GM21717 (cell line): Measurements from ENCODE around the gene P2RY6.
A peak's percentile ranks its signal among the peaks of the same experiment; 100 is the strongest.

Source experiments
- ATAC-seq: cut with Tn5 transposase; IDR thresholded peaks from one replicate; pipeline ENCODE4 v1.9.1; 2021; ENCODE audit warnings: mild to moderate bottlenecking, moderate library complexity; ENCODE audit not compliant: unreplicated experiment

The P2RY6 gene

DNA sequence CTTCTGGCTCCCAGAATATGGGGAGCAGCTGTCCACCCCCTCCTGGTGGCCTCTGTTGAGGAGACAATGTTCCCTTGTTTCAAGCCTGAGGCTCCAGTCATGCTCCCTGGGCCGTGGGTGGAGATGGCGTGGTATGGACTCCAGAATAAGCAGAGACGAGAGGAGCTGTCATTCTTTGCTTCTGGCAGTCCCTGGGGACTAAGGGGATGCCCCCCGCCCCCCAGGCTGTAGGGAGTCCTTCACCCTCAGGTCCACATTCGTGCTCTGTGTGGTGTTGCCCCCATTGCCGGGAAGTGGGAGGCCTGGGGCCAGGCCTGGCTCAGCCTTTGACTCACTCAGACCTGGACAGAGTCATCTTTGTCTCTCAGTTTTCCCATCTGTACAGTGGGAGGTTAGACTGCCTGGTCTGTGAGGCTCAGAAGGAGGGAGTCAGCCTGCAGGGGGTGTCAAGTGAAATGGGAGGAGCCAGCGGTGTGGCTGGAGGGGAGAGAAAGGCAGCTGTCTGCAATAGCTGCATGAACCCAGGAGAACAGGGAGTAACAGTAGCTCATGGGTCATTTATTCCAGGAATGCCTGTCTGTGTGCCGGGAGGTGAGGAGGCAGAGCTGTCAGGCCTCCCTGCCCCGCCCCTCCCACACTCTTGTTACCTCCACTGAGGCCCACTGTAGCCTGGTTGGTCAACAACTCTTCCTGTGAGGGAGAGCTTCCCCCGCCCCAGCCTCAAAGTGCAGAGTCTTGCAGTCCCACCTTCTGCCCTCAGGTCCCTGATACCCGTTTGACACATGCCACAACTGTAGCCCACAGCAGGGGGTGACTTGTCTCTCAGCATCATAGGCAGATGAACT, 42.2 kb downstream of the P2RY6 start:
- ATAC-seq, result no peak

DNA sequence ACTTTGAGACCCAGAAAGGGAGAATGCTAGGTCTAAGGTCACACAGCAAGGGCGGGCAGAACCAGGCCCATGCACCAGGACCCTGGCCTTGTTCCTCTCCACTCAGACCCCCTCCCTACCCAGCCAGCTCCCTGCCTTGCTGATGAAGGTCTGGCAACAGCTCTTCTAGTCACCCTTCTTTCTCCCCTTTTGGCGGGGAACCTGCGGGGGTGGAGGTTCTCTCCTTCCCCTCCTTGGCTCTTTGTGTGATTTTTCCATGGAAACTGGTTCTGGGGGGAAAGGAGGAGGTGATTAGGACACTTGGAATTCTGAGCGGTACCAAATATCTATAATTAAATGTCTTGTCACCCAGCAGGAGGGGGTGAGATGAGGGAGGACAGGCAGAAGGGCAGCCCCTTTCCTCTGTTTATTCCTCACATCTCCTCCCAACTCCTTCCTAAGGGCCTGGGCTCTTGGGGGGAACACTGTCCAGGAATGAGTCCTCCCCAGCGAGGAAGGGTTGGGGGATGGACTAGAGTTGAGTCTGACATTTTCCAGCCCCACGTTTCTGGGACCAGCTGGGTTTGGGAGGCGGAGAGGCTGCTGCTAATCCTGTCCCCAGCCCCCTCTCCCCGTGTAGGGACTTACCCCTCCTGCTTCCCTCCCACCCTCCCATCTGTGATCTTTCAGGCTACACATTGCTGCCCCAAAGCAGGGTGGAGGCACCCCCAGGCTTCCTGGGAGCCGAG, 43.3 kb downstream of the P2RY6 start:
- ATAC-seq, result no peak

DNA sequence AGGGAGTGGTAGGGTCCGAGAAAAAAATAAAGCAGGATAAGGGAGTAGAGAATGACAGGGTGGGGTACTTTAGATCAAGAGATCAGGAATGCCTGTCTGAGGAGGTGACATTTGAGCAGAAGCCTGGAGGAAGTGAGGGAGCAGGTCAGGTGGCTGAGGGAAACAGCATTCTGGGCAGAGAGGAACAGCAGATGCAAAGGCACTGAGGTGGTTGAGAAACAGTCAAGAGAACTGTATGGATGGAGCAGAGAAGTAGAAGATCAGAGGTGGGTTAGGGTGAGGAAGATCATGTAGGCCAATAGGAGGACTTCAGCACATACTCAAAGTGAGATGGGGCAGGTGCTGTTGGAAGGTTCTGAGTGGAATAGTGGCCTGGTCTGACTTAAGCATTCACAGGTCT, 44.3 kb downstream of the P2RY6 start:
- no peak for ATAC-seq

DNA sequence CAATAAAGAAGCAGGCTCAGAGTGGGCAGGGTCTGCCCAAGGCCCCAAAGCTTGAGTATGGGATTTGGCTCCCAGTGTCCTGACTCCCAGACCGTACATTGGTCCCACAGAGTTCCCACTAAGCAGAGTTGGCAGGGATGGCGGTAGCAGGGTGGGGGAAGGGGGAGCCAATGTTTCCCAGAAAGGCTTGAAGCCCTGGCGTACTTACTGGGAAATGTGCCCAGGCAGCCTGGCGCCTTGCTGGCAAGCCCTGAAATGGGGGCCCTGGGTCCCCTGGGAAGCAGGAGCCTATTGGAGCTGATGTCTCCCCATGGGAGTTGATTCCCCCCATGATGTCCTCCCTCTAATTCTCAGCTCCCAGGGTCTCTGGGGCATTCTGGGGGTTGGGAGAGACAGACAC, 45.2 kb downstream of the P2RY6 start:
- ATAC-seq, result no peak

DNA sequence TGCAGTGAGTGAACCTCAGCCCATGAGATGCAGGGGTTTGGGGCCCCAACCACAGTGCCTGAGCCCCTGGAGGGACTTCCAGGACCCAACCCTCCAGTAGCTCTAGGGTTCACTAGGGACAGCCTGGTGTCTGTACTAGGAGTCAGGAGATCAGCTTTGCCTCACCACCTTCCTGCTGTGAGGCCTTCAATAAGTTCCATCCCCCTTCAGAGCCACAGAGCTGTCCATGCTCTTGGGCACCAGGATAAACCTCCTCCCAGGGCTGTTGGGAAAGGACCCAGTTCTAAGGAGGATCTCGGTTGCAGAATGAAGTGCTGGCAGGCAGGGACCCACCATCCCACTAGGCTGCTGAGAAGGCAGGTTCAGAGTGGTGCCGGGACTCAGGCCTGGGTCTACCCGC, 45.7 kb downstream of the P2RY6 start:
- ATAC-seq, result no peak

DNA sequence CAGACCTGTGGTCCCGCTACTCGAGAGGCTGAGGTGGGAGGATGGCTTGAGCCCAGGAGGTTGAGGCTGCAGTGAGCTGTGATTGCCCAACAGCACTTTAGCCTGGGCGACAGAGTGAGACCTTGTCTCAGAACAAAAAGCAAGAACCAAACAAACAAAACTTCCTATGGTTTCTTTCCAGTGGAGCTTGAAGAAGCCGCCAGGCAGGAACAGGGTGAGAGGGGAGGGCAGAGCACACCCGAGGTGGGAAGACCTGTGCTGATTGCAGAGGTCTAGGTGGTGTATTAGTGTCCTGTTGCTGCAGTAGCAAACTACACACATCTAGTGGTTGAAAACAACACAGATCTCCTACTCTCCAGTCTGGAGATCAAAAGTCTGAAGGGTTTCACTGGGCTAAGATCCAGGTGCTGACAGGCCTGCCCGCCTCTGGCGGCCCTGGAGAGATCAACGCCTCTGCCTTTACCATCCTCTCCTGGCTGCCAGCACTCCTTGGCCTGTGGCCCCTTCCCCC, 46.4 kb downstream of the P2RY6 start:
- ATAC-seq, result no peak

DNA sequence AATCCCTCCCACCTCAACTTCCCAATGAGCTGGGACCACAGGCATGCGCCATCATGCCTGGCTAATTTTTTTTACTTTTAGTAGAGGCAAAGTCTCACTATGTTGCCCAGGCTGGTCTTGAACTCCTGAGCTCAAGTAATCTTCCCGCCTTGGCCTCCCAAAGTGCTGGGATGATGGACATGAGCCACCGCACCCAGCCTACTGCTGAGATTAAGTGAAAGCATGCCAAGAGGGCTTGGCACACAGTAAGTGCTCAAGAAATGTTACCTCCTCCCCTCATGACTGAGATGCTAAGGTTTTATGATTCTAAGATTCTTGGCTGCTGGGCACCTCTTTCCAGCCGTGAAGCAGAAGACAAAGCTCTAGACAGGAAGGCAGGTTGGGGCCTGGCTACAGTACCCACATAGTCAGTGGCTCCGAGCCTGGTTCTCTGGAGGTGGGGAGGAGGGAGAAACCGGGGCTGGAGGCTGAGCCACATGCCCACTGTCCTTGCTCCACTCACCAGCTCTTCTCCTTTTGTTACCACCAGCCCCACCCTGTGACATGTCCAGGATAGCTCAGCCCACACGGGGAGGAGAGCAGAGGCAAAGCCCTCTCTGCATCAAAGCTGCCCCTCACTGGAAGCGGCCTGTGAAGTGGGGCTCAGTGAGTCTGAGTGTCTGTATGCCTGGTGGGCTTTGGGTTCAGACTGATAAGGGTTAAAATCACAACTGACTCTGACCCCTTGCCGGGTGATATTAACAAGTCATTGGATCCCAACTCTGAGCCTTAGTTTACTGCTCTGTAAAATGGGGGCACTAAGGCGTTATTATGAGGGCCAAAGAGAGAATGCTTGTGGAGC, 48.8 kb downstream of the P2RY6 start:
- ATAC-seq, result no peak

DNA sequence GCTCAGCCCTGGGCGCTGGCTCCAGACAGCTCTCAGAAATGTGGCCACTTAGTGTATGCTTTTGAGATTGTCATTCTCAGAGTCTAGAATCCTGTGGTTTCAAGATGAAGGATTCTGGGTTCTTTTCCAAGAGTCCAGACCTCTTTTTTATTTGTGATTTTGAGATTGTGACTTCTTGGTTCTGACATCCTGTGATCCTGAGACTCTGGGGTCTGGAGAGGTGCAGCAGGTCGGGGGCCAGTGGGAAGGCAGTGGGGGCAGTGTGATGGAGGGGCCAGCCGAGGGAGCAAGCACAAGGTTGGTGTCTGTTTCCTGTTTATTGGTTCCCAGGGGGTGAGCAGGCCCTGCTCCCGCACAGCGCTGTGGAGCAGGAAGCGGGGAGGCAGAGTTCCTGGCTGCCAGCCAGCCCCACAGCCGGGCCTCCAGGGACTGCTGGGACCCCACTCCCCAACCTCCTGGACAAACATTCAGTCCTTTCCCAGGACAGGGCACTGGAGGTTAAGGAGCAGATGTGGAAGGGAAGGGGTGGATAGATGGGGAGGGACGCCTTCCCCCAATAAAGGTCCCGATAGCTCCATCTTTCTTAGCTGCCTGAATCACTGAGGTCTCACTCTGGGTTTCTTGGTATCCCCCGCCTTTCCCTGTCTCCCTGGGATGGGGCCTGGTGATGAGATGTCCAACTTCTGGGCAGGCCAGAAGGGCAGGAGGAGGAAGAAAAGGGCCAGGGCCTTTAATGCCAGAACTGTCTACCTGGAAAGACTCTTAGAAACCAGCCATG, 49.7 kb downstream of the P2RY6 start:
- ATAC-seq, result no peak

DNA sequence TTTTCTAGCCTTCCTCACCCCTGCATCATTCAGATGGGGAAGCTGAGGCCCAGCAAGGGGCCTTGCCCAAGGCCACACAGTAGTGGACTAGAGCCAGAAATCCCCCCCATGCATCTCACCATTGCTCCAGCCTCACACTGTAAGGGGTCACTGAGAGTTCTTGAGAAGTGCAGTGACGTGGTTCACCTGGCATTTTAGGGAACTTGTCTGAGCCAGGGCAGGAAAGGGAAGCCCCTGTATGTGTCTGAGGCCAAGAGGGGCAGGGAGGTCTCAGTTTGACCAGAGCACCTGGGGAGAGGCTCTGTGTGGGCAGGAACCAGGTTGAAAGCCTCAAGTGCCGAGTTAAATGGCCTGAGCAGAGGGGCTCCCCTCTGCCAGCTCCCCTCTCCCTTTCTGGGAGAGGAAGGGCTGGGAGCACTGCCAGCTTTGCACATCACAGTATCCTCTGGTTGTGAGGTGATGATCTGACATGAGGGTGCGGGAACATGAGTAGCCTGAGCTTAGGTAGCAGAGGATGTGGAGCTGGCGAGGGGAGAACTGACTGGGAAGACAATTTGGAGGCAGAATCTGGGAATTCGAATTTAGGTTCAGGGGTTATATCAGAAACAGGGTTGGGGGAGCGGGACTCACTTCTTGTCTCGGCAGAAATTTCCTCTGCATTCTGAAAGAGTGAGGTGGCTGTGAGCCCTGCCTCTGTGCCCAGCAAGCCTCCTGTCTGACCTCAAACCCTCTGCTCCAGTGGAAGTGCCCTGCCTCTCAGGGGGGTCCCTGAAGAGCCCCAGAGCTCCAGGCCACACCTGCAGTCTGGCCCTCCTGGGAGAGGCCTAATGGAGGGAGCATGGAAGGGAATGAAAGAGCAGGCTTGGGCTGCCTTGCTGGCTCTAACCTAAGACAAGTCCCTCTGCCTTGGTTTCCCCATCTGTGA, 50.5 kb downstream of the P2RY6 start:
- no peak for ATAC-seq

DNA sequence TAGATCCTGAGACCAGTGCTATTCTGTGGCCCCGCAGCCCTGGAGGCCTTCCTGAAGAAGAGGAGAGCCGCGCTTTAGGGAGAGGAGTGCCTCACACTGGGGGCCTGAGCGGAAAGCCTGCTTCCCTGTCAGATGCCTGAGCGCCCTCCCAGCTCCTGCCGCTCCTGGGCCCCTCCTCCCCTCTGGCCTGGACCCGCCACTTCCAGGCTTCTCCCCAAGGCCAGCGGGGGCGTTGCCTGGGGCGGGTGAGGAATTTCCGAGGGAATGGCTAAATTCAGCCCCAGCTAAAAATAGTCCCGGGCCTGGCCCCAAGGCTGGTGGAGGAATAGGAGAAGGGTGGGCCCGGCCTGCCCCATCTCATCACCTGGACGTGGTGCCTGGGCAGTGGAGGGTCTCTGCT, 51.3 kb downstream of the P2RY6 start:
- no peak for ATAC-seq

DNA sequence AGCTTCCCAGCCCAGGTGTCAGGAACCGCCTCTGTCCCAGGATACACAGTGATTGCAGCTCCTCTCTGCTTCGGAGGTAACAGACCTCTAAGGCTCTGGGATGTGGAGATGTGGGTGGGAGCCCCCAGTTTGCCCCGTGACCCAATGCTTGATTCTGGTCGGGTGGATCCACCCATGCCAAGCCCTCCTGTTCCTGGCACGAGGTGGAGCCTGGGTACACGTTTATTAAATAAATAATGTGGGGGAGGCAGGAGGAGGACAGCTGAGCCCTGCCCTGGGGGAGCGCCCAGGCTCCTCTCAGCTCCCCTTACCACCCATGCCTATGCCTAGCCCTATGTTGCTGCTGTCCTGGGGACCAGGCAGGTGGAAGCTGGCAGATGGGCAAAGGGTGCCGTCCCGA, 52.0 kb downstream of the P2RY6 start:
- no peak for ATAC-seq

DNA sequence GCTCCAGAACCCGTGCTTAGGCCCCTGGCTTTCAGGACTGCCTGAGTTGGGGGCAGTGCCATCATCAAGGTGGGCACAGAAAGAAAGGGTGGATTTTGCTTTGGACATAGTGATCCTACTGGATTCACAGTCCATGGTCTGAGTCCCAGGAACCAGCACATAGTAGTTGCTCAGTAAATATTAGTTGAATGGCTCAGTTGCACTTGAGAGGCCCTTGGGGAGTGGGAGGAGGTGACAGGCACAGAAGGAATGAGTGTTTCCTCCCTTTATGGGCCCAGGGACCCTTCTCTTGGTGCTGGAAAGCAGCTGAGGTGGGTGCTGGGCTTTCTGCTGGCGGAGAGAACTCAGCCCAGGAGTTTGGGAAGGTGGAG, 52.5 kb downstream of the P2RY6 start:
- no peak for ATAC-seq

DNA sequence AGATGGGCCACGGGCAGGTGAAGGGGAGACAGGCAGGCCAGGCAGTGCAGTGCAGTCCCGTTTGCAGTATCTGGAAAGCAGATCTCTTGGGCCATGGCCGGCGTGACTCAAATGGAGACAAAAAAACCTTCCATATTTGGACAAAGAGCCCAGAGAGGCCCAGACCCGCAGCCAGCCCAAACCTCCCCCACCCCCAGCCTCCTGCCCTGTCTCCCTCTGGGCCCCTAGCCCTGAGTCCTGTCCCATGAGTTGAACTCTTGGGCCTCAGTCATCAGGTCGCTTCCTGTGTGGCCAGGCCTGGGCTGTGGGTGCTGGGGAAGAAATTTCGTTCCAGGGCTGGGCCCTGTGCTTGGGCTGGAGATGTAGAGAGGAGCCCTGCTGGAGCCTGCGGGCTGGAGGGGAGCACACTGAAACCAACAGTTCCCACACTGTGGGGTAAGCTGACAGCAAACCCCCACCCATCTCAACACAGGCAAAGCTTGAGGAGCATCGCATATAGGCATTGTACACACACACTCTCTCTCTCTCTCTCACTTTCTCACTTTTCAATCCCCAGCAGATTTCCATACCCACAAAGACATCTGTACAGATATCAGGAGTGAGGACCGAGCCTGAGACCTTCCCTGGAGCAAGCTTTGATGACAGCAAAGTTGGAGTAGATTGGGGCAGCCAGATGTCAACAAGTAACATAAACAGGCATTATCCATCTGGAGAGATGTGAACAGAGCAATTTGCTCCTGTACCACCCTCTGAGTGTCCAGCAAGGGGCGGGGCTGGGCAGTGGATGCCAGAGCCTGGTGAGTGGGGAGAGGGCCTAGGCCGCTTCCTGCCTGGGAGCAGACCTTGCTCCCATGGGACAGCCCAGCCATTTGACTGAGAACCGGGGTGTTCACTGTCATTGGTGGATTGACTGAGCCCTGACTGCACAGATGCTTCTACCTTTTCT, 53.2 kb downstream of the P2RY6 start:
- peak; percentile 58 for ATAC-seq

DNA sequence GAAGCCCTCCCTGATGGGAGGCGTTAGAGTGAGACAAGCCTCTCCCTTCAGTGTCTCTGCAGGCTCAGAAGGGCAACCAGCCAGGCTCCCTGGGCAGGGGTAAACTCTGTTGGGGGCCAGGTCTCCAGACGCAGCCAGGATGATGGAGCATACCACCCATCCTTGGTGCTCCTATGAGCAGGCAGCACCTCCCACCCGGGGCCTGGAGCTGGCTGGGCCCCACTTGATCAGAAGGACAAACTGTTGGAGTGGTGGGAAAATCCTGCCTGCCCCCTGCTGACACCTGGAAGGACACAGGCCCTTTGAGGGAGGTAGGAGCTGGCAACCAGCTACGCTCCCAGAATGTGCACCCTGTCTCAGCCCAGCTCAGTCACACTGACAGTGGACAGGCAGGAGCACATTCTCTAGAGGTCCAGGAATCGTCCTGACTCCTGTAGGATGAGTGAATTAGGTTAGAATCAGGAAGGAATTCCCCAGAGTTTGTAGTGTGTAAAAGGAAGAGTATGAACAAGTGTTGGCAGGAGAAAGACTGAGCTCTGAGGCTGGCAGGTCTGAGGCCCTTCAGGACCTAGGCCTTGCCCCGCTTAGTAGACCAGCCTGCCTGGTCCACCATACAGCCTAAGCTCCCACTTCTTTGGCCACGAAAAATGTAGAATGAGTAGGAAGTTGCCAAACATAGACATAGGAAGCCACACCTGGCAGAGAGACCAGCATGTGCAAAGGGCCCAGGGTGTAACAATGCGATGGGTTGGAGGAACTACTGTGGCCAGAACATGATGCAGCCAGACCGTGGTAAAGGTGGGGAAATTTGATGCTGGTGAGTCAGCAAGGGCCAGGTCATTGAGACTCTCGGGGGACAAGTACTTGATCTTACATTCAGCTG, 55.0 kb downstream of the P2RY6 start:
- ATAC-seq, result no peak

DNA sequence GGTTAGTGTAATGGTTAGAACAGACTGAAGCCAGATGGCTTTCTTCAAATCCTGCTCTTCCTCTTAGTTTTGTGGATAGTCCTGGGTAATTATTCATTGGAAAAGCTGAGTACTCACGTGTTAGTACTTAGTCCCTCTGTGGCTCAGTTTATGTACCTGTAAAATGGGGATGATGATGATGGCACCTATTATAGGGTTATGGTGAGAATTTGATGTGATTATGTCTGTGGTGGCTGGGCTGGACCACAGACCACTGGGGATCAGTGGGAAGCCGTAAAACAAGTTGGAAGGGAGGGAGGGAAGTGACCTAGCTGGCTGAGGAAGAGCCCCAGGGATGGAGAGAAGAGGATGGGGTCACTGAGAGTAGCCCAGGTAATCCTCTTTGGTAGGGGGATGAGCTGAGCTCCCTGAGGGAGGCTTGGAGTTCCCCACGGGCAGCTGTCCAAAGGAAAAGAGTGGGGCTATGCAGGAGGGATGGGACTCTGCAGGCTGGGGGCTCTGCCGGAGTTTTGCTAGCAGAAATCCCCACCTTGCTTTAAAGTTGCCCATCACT, 55.8 kb downstream of the P2RY6 start:
- ATAC-seq, result no peak

DNA sequence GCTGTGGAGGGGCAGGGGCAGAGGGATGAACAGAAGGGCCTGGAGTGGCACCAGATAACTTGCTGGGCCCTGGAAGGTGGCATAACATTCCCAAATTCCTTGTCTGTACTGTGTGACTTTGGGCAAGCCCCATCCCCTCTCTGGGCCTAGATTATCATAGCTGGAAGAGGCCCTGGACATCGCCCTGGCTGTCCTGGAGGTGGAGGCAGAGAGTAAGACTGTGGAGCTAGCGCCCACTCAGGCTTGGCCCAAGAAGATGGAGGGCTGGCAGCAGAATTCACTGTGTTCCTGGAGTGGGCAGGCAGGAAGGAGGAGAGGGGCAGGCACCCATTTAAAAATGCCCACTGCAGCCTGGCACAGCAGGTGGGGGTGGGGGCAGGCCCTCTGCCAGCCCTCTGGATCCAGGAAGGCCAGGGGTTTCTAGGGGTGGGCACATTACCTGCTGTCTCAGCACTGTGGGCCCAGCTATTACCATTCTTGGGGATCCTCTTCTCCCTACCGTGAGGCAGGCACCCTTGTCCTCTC, 58.5 kb downstream of the P2RY6 start:
- no peak for ATAC-seq
